Endothelial cell of umbilical vein (primary cell): ENCODE results near the gene HDHD3. TPM values are rescaled to one million over a fixed set of nuclear protein-coding genes. Genes with fewer than 3 reads are reported as not detected.
"Not testable (repeated sequence)": the region's sequence is repeated elsewhere in the genome, so short reads cannot be mapped to it uniquely, and the experiment has no call there.

Experiments
- BruUV-seq: library from RNA; stranded (reverse); fragments of 400-500 nt; replicated peaks from 2 replicates; lab custom pipeline; 2021; lab: Mats Ljungman, UMichigan
- CTCF ChIA-PET: fragments of 300-600, 350-600 bp; sonication (Branson Sonifier 250); formaldehyde crosslinking; loops from one replicate; lab custom pipeline; 2021; ENCODE audit warnings: antibody characterized with exemption, inconsistent platforms; lab: Charles Lee
- POLR2A ChIA-PET: fragments of 300-600, 350-600 bp; sonication (Branson Sonifier 250); formaldehyde crosslinking; loops from one replicate; lab custom pipeline; 2021; ENCODE audit warnings: antibody characterized with exemption, inconsistent platforms; lab: Charles Lee
- DNase-seq: peaks from one replicate; pipeline ENCODE4 v3.0.0-alpha.2; 2011; ENCODE audit warnings: low read depth, low spot score
- FAIRE-seq: peaks from 2 replicates; lab custom pipeline; 2011; peaks lifted over from hg19 to GRCh38; lab: Jason Lieb, UNC
- H2AFZ ChIP-seq: 2 replicates; pipeline ENCODE4 v1.6.0; 2012; ENCODE audit warnings: low read depth, low read length, control low read depth, inconsistent platforms
- H3K27ac ChIP-seq: 2 replicates; pipeline ENCODE4 v1.5.1; 2011; ENCODE audit warnings: low read depth, mild to moderate bottlenecking, control low read depth, low read length, moderate library complexity; ENCODE audit not compliant: insufficient read depth
- H3K27me3 ChIP-seq, 2 experiments: 2 replicates each; pipeline versions ENCODE4 v1.6.0 to v1.6.1; 2011; ENCODE audit warnings: low read length in 2 of 2, mixed read lengths in 1 of 2; ENCODE audit not compliant: control insufficient read depth in 2 of 2, insufficient read depth in 2 of 2
- H3K36me3 ChIP-seq, 2 experiments: 2 replicates in 1 of 2; 3 replicates in 1 of 2; pipeline ENCODE4 v1.5.1; 2011; ENCODE audit warnings: low read length in 2 of 2, mild to moderate bottlenecking in 1 of 2, moderate library complexity in 1 of 2; ENCODE audit not compliant: control insufficient read depth in 2 of 2, insufficient read depth in 2 of 2; ENCODE audit errors: extremely low read depth in 1 of 2
- H3K4me1 ChIP-seq: 3 replicates; pipeline ENCODE4 v1.5.1; 2011; ENCODE audit warnings: mild to moderate bottlenecking, low read length; ENCODE audit not compliant: control insufficient read depth, insufficient read depth; ENCODE audit errors: extremely low read depth
- H3K4me2 ChIP-seq: 2 replicates; pipeline ENCODE4 v1.6.1; 2011; ENCODE audit warnings: low read length, control low read depth, mixed read lengths; ENCODE audit not compliant: insufficient read depth
- H3K4me3 ChIP-seq, 3 experiments: fragments of 200-600 bp in 1 of 3; sonication (generic), shearing (Covaris generic) in 1 of 3; replicated peaks in 1 of 3; 2 replicates each; pipeline ENCODE4 v1.5.1; 2011 to 2016; ENCODE audit warnings: control low read depth in 3 of 3, low read length in 3 of 3, mild to moderate bottlenecking in 2 of 3, inconsistent platforms in 1 of 3, low read depth in 1 of 3, moderate library complexity in 1 of 3; ENCODE audit not compliant: insufficient read depth in 1 of 3
- H3K79me2 ChIP-seq: 2 replicates; pipeline ENCODE4 v1.6.0; 2012; ENCODE audit warnings: low read length, inconsistent platforms; ENCODE audit not compliant: control insufficient read depth, insufficient read depth
- H3K9ac ChIP-seq: replicated peaks from 2 replicates; pipeline ENCODE3; 2011; ENCODE audit warnings: low read length, control low read depth; ENCODE audit not compliant: insufficient read depth; ENCODE audit errors: extremely low read depth
- H3K9me1 ChIP-seq: replicated peaks from 3 replicates; pipeline ENCODE4 v1.6.0; 2011; ENCODE audit warnings: mild to moderate bottlenecking, low read length; ENCODE audit not compliant: control insufficient read depth, insufficient read depth; ENCODE audit errors: extremely low read depth
- H3K9me3 ChIP-seq: replicated peaks from 2 replicates; pipeline ENCODE4 v1.5.1; 2012; ENCODE audit warnings: low read length, inconsistent platforms; ENCODE audit not compliant: control insufficient read depth, insufficient read depth
- H4K20me1 ChIP-seq: replicated peaks from 2 replicates; pipeline ENCODE3; 2011; ENCODE audit warnings: mild to moderate bottlenecking, low read length; ENCODE audit not compliant: control insufficient read depth, insufficient read depth; ENCODE audit errors: extremely low read depth
- EZH2 ChIP-seq: IDR thresholded peaks from 2 replicates; pipeline ENCODE4 v1.6.1; 2012; ENCODE audit warnings: borderline replicate concordance, low read depth, mild to moderate bottlenecking, moderate library complexity, low read length, inconsistent platforms; ENCODE audit not compliant: severe bottlenecking
- FOS ChIP-seq: IDR thresholded peaks from 2 replicates; pipeline ENCODE4 v1.6.1; 2011; ENCODE audit warnings: mild to moderate bottlenecking, low read length, moderate library complexity, borderline replicate concordance; ENCODE audit not compliant: insufficient read depth
- GATA2 ChIP-seq: IDR thresholded peaks from 2 replicates; pipeline ENCODE4 v1.7.0; 2011; ENCODE audit warnings: low read depth, mild to moderate bottlenecking, moderate library complexity, mixed read lengths, low read length; ENCODE audit not compliant: insufficient read length, insufficient read depth
- JUN ChIP-seq: IDR thresholded peaks from 2 replicates; pipeline ENCODE4 v1.6.1; 2011; ENCODE audit warnings: borderline replicate concordance, low read depth; ENCODE audit not compliant: insufficient read length, insufficient read depth
- MYC ChIP-seq: IDR thresholded peaks from one replicate; pipeline ENCODE4 v1.6.1; 2011; ENCODE audit warnings: mild to moderate bottlenecking, low read depth, low read length
- POLR2A ChIP-seq: IDR thresholded peaks from 2 replicates; pipeline ENCODE4 v1.6.1; 2012; ENCODE audit warnings: low read depth, mild to moderate bottlenecking, control low read depth, low read length
- POLR2AphosphoS5 ChIP-seq: IDR thresholded peaks from 2 replicates; pipeline ENCODE4 v1.6.1; 2012; ENCODE audit warnings: low read depth, mild to moderate bottlenecking, control low read depth, low read length, moderate library complexity; ENCODE audit not compliant: insufficient read depth
- dilution Hi-C: fragments of 300-500 bp; cut with MboI; formaldehyde crosslinking; loops from one replicate; pipeline ENCODE4 v1.15.0; 2019; ENCODE audit warnings: low sequenced_read_pairs; ENCODE audit not compliant: extremely low pct_ligation_motif_present
- intact Hi-C: fragments of 100-400 bp; cut with micrococcal nuclease; formaldehyde crosslinking; loops from one replicate; pipeline ENCODE4 v1.10.0; 2022
- polyA plus RNA-seq, 4 experiments: library from polyadenylated mRNA; depleted of rRNA in 3 of 4; stranded (reverse) in 3 of 4; unstranded in 1 of 4; fragments of >200 nt; gene quantifications; 2 replicates each; pipeline versions ENCODE4 v1.2.1 to v1.2.3, GENCODE V29; 2011 to 2012; ENCODE audit warnings: missing spikeins in 1 of 4
- total RNA-seq: library from RNA; stranded (reverse); gene quantifications from 2 replicates; pipeline ENCODE4 v1.2.3, GENCODE V29; 2021
- TF ChIP-seq, protein P1 (sequence below), 2 donors: IDR thresholded peaks; 1 replicate in 1 of 2; 2 replicates in 1 of 2; pipeline ENCODE4 v1.5.1; 2011; ENCODE audit warnings: low read length in 2 of 2, mild to moderate bottlenecking in 2 of 2, moderate library complexity in 2 of 2, control low read depth in 1 of 2, inconsistent platforms in 1 of 2, low read depth in 1 of 2; ENCODE audit not compliant: insufficient read depth in 1 of 2; ENCODE audit errors: extremely low read depth in 1 of 2
- TF ChIP-seq, protein P2 (sequence below): IDR thresholded peaks from 2 replicates; pipeline ENCODE4 v1.6.1; 2011; ENCODE audit not compliant: insufficient read depth, insufficient read length

Gene HDHD3
- total and polyA plus RNA-seq, 2 donors (not counting 3 experiments of a cell fraction or from before 2014, with no cell fraction given), result 7.6 to 14.1 TPM

DNA sequence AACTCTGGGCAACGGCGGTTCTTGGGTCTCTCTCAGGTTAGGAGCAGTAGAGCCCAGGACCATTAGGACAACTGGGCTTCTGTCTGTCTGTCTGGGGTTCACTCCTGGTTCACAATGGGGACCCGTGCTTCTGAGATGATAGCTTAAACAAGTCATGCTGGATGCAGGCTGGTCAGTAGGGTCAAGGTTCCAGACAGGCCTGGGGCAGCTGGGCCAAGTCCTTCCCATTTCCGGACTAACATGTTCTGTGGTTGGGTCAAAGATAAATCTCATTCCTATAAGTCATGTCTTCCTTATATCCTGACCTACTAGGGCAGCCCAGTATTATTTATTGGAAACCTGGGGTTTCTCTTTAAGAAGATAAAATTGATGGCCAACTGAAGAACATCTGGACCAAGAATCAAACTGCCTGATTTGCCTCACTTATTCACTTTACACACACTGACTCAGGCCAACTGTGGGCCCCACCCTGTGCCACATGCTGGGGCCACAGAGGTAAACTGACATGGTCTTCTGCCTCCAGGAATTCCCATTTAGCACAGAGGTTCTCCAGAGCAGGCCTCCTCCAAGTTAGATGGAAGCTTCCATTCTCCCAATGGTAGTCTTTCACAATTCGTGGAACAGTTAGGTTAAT, 8.3 kb downstream of the HDHD3 start:
- BruUV-seq, result no TSS peak

DNA sequence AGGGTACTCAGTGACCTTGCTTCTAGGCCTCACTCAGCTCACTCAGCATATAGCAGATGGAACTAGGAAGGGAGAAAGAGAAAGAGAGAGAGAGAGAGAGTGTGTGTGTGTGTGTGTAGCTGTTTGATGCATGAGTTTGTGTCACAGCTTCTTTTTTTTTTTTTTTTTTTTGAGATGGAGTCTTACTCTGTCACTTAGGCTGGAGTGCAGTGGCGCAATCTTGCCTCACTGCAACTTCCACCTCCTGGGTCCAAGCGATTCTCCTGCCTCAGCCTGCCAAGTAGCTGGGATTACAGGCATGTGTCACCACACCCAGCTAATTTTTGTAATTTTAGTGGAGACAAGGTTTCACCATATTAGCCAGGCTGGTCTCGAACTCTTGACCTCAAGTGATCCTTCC, 11.1 kb downstream of the HDHD3 start:
- H3K27ac ChIP-seq, H4K20me1 ChIP-seq, intact Hi-C loops, H3K36me3 ChIP-seq, POLR2A ChIA-PET, H3K9me3 ChIP-seq, H3K9ac ChIP-seq, dilution Hi-C loops, H3K79me2 ChIP-seq, H3K4me2 ChIP-seq, H2AFZ ChIP-seq, H3K27me3 ChIP-seq, BruUV-seq, H3K4me3 ChIP-seq, H3K4me1 ChIP-seq, H3K9me1 ChIP-seq, DNase-seq, FAIRE-seq: not testable (repeated sequence)
- CTCF ChIA-PET, result interaction anchor here (0.9 to 1.3 kb wide), 2 partner anchors 26 to 37 kb away, joined by 3 to 4 read pairs; partner anchors contain the start of gene WDR31

More for the DNA sequence above, 8.3 kb downstream of the HDHD3 start:
- no peaks in the 10 kb centered on the region for H3K4me1 ChIP-seq
- ChIA-PET CTCF (interaction anchor here (1.8 kb wide), 1 partner anchor 33 kb away, joined by 5 read pairs; the partner anchor contains the start of gene ALAD), POLR2A (no interaction called here)
- H3K27ac ChIP-seq, result no peak overlapping the region
- H2AFZ ChIP-seq, result no peak overlapping the region
- H3K79me2 ChIP-seq, result no peaks in the 10 kb centered on the region
- DNase-seq (no peak), FAIRE-seq (no peak)
- H3K9ac ChIP-seq, result no peak overlapping the region
- H3K4me2 ChIP-seq, result no peak overlapping the region
- dilution Hi-C loops (no loop called here), intact Hi-C loops (no loop called here)
- no peaks in the 10 kb centered on the region for H3K9me1 ChIP-seq
- no peaks in the 10 kb centered on the region for H3K27me3 ChIP-seq
- H3K4me3 ChIP-seq, result no peak overlapping the region
- H4K20me1 ChIP-seq, result no peaks in the 10 kb centered on the region
- H3K9me3 ChIP-seq, result no peaks in the 10 kb centered on the region
- TF ChIP-seq POLR2A (no peak), JUN (no peak), MYC (no peak), POLR2AphosphoS5 (no peak), FOS (no peak), EZH2 (no peak), GATA2 (no peak)
- TF ChIP-seq, protein P1, sequence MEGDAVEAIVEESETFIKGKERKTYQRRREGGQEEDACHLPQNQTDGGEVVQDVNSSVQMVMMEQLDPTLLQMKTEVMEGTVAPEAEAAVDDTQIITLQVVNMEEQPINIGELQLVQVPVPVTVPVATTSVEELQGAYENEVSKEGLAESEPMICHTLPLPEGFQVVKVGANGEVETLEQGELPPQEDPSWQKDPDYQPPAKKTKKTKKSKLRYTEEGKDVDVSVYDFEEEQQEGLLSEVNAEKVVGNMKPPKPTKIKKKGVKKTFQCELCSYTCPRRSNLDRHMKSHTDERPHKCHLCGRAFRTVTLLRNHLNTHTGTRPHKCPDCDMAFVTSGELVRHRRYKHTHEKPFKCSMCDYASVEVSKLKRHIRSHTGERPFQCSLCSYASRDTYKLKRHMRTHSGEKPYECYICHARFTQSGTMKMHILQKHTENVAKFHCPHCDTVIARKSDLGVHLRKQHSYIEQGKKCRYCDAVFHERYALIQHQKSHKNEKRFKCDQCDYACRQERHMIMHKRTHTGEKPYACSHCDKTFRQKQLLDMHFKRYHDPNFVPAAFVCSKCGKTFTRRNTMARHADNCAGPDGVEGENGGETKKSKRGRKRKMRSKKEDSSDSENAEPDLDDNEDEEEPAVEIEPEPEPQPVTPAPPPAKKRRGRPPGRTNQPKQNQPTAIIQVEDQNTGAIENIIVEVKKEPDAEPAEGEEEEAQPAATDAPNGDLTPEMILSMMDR (IDR thresholded peaks at IDR 0.05; ENCODE audit: extremely low read depth in 1 of 2, insufficient read depth in 1 of 2, low read depth in 1 of 2, low read length in 2 of 2), result no peak
- TF ChIP-seq, protein P2, sequence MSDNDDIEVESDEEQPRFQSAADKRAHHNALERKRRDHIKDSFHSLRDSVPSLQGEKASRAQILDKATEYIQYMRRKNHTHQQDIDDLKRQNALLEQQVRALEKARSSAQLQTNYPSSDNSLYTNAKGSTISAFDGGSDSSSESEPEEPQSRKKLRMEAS, result no peak
- H3K36me3 ChIP-seq, result peaks cover 0 to 3% of the 10 kb centered on the region in 2 experiments
